HG02571 (cell line): ENCODE data around the gene PPP4R4.
"Not testable (repeated sequence)": the region's sequence is repeated elsewhere in the genome, so short reads cannot be mapped to it uniquely, and the experiment has no call there.

ENCODE experiments used
- ATAC-seq: cut with Tn5 transposase; IDR thresholded peaks from one replicate; pipeline ENCODE4 v1.9.1; 2021; ENCODE audit warnings: mild to moderate bottlenecking, moderate library complexity; ENCODE audit not compliant: unreplicated experiment

PPP4R4 gene

GRCh38 chr14:94177806-94178205 is 3.7 kb downstream of the PPP4R4 start:
- no peak for ATAC-seq

- no peak for ATAC-seq
Observed at GRCh38 chr14:94179244-94179643, 5.1 kb downstream of the PPP4R4 start.

GRCh38 chr14:94180655-94181271 is 6.6 kb downstream of the PPP4R4 start:
- ATAC-seq: no peak

GRCh38 chr14:94181835-94182234 is 7.7 kb downstream of the PPP4R4 start:
- ATAC-seq: no peak

- no peak for ATAC-seq
Observed at GRCh38 chr14:94192536-94192935, 18.4 kb downstream of the PPP4R4 start.

GRCh38 chr14:94193776-94194175 is 19.7 kb downstream of the PPP4R4 start:
- no peak for ATAC-seq

- ATAC-seq: no peak
Observed at GRCh38 chr14:94196057-94196456, 21.9 kb downstream of the PPP4R4 start.

- no peak for ATAC-seq
Observed at GRCh38 chr14:94203473-94204210, 29.5 kb downstream of the PPP4R4 start.

- no peak for ATAC-seq
Observed at GRCh38 chr14:94213021-94213420, 38.9 kb downstream of the PPP4R4 start.

GRCh38 chr14:94213741-94214140 is 39.6 kb downstream of the PPP4R4 start:
- ATAC-seq: no peak

GRCh38 chr14:94217116-94217515 is 43.0 kb downstream of the PPP4R4 start:
- ATAC-seq: no peak

GRCh38 chr14:94218198-94218886 is 44.2 kb downstream of the PPP4R4 start:
- ATAC-seq: not testable (repeated sequence)

- ATAC-seq: no peak
Observed at GRCh38 chr14:94224040-94224439, 49.9 kb downstream of the PPP4R4 start.

- no peak for ATAC-seq
Observed at GRCh38 chr14:94225460-94226378, 51.6 kb downstream of the PPP4R4 start.

GRCh38 chr14:94227029-94227428 is 52.9 kb downstream of the PPP4R4 start:
- no peak for ATAC-seq

- no peak for ATAC-seq
Observed at GRCh38 chr14:94237046-94237445, 62.9 kb downstream of the PPP4R4 start.

- no peak for ATAC-seq
Observed at GRCh38 chr14:94237983-94238382, 63.9 kb downstream of the PPP4R4 start.

GRCh38 chr14:94239406-94239805 is 65.3 kb downstream of the PPP4R4 start:
- no peak for ATAC-seq

GRCh38 chr14:94244182-94244581 is 70.1 kb downstream of the PPP4R4 start:
- ATAC-seq: no peak

- not testable (repeated sequence) for ATAC-seq
Observed at GRCh38 chr14:94264195-94264594, 90.1 kb downstream of the PPP4R4 start.

- no peak for ATAC-seq
Observed at GRCh38 chr14:94267352-94267751, 93.2 kb downstream of the PPP4R4 start.
